ENCODE measurements around the gene NOTCH2.

NOTCH2 gene

GRCh38 chr1:119937198-119937597 lies 132.3 kb downstream of the NOTCH2 start:
- no peak for DNase-seq

- no peak for DNase-seq
These were observed 133.5 kb downstream of the NOTCH2 start for GRCh38 chr1:119935915-119936314.

GRCh38 chr1:119935373-119935772 lies 134.1 kb downstream of the NOTCH2 start:
- no peak for DNase-seq

GRCh38 chr1:119933397-119933796 lies 136.1 kb downstream of the NOTCH2 start:
- no peak for DNase-seq

GRCh38 chr1:119929643-119930315 lies 139.7 kb downstream of the NOTCH2 start:
- no peak for DNase-seq

GRCh38 chr1:119926553-119926952 lies 142.9 kb downstream of the NOTCH2 start:
- no peak for DNase-seq

- no peak for DNase-seq
These were observed 144.2 kb downstream of the NOTCH2 start for GRCh38 chr1:119924948-119925898.

- no peak for DNase-seq
These were observed 149.1 kb downstream of the NOTCH2 start for GRCh38 chr1:119920104-119920968.

- DNase-seq = no peak
These were observed 150.2 kb downstream of the NOTCH2 start for GRCh38 chr1:119919241-119919640.

- DNase-seq = no peak
These were observed 151.2 kb downstream of the NOTCH2 start for GRCh38 chr1:119918301-119918700.

GRCh38 chr1:119917304-119918055 lies 152.0 kb downstream of the NOTCH2 start:
- DNase-seq = no peak

GRCh38 chr1:119915517-119915916 lies 153.9 kb downstream of the NOTCH2 start:
- DNase-seq = no peak

GRCh38 chr1:119914071-119914470 lies 155.4 kb downstream of the NOTCH2 start:
- DNase-seq = no peak

GRCh38 chr1:119912963-119913362 lies 156.5 kb downstream of the NOTCH2 start:
- DNase-seq = no peak

GRCh38 chr1:119911775-119912174 lies 157.7 kb downstream of the NOTCH2 start:
- DNase-seq = no peak

- no peak for DNase-seq
These were observed 158.8 kb downstream of the NOTCH2 start for GRCh38 chr1:119910618-119911017.

- no peak for DNase-seq
These were observed 159.4 kb downstream of the NOTCH2 start for GRCh38 chr1:119909890-119910596.

GRCh38 chr1:119908661-119909060 lies 160.8 kb downstream of the NOTCH2 start:
- DNase-seq = peak; percentile 3

- no peak for DNase-seq
These were observed 162.4 kb downstream of the NOTCH2 start for GRCh38 chr1:119906927-119907652.

- no peak for DNase-seq
These were observed 166.0 kb downstream of the NOTCH2 start for GRCh38 chr1:119903443-119903835.

Measured in NCI-H774 (cell line).